ENCODE results near the gene TEAD2. TPM values are rescaled to one million over a fixed set of nuclear protein-coding genes. Genes with fewer than 3 reads are reported as not detected.

The TEAD2 gene
- total and polyA plus RNA-seq, 9 of the 15 experiments (the other 6 are each of a cell fraction or from before 2014, with no cell fraction given): 1.6 to 27.0 (median 13.9) TPM

DNA sequence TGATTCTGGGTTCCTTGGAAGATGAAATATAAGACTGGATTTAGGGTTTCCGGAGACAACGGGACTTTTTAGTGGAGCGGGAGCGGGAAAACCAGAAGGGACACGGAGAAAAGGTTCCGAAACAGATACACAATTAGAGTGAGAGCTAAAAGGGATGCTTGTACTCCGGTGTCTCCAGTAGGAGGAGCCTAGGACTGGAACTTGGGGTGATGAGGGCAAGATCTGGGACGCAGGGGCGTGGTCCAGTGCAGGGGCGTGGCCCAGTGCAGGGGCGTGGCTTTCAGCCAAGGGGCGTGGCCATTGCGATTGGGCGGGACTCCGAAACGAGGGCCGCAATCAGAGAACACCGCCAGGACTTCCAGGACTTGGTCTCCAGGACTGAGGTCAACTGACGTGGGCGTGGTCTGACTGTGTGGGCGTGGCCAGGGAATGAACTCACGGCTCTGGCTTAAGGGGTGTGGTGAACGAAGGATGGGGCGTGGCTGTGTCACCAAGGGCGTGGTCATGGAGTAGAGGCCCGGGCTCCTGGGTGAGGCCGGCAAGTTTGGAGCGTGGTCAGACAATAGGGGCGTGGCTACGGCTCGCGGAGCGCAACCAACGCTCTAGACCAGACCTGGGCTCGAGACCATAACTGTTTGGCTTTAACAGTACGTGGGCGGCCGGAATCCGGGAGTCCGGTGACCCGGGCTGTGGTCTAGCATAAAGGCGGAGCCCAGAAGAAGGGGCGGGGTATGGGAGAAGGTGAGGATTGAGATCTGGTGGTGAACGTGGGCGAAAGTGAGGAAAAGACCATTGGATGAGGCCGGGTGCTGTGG is 1.3 kb upstream of the TEAD2 start, which contains the start of gene DKKL1 (continued):
- TF ChIP-seq, protein P1, sequence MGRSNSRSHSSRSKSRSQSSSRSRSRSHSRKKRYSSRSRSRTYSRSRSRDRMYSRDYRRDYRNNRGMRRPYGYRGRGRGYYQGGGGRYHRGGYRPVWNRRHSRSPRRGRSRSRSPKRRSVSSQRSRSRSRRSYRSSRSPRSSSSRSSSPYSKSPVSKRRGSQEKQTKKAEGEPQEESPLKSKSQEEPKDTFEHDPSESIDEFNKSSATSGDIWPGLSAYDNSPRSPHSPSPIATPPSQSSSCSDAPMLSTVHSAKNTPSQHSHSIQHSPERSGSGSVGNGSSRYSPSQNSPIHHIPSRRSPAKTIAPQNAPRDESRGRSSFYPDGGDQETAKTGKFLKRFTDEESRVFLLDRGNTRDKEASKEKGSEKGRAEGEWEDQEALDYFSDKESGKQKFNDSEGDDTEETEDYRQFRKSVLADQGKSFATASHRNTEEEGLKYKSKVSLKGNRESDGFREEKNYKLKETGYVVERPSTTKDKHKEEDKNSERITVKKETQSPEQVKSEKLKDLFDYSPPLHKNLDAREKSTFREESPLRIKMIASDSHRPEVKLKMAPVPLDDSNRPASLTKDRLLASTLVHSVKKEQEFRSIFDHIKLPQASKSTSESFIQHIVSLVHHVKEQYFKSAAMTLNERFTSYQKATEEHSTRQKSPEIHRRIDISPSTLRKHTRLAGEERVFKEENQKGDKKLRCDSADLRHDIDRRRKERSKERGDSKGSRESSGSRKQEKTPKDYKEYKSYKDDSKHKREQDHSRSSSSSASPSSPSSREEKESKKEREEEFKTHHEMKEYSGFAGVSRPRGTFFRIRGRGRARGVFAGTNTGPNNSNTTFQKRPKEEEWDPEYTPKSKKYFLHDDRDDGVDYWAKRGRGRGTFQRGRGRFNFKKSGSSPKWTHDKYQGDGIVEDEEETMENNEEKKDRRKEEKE (IDR thresholded peaks at IDR 0.05; ENCODE audit: borderline replicate concordance in 1 of 2, control insufficient read depth in 1 of 2, low read depth in 2 of 2, low read length in 1 of 2): peak in 1 of 2 experiments; percentile 84; a peak in 1 of 4 replicates
- TF ChIP-seq, protein P2, sequence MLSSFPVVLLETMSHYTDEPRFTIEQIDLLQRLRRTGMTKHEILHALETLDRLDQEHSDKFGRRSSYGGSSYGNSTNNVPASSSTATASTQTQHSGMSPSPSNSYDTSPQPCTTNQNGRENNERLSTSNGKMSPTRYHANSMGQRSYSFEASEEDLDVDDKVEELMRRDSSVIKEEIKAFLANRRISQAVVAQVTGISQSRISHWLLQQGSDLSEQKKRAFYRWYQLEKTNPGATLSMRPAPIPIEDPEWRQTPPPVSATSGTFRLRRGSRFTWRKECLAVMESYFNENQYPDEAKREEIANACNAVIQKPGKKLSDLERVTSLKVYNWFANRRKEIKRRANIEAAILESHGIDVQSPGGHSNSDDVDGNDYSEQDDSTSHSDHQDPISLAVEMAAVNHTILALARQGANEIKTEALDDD (IDR thresholded peaks at IDR 0.05): peak; percentile 64; the same call in 1 of the 2 replicates
- TF ChIP-seq, protein P3, sequence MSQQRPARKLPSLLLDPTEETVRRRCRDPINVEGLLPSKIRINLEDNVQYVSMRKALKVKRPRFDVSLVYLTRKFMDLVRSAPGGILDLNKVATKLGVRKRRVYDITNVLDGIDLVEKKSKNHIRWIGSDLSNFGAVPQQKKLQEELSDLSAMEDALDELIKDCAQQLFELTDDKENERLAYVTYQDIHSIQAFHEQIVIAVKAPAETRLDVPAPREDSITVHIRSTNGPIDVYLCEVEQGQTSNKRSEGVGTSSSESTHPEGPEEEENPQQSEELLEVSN (IDR thresholded peaks at IDR 0.05; ENCODE audit: borderline replicate concordance in 1 of 2, extremely low read depth in 1 of 2, insufficient read depth in 1 of 2, insufficient read length in 1 of 2, low read depth in 1 of 2, low read length in 1 of 2, poor library complexity in 1 of 2, severe bottlenecking in 1 of 2): peak in 1 of 2 experiments; percentile 39
- TF ChIP-seq ZNF41 (CRISPR knock-in tag; conservative IDR thresholded peaks at IDR 0.05) (no peak), ATF1 (CRISPR knock-in tag; IDR thresholded peaks at IDR 0.05) (no peak), ATF1 (tag; IDR thresholded peaks at IDR 0.05) (peak; percentile 82), EP300 (IDR thresholded peaks at IDR 0.05; ENCODE audit: low read length) (peak; percentile 42), ZNF311 (CRISPR knock-in tag; IDR thresholded peaks at IDR 0.05) (no peak), TAF1 (IDR thresholded peaks at IDR 0.05; ENCODE audit: control insufficient read depth, extremely low read depth, insufficient read depth, low read length, severe bottlenecking) (peak; percentile 34), KLF16 (IDR thresholded peaks at IDR 0.05) (0 out of 2 replicates have a peak, but pooled peaks have one; percentile 1), ZNF766 (CRISPR knock-in tag; conservative IDR thresholded peaks at IDR 0.05) (peak; percentile 80; the same call in 1 of the 2 replicates), XRCC4 (IDR thresholded peaks at IDR 0.05; ENCODE audit: extremely low read depth, insufficient read depth, insufficient read length) (no peak), MYNN (IDR thresholded peaks at IDR 0.05) (0 out of 2 replicates have a peak, but pooled peaks have one; percentile 43), MYNN (CRISPR knock-in tag; IDR thresholded peaks at IDR 0.05) (no peak), ZNF212 (CRISPR knock-in tag; IDR thresholded peaks at IDR 0.05) (no peak), HDAC2 (IDR thresholded peaks at IDR 0.05) (peak; percentile 10; the same call in 1 of the 2 replicates), HMG20A (CRISPR knock-in tag; conservative IDR thresholded peaks at IDR 0.05) (no peak)
- TF ChIP-seq, protein P4, sequence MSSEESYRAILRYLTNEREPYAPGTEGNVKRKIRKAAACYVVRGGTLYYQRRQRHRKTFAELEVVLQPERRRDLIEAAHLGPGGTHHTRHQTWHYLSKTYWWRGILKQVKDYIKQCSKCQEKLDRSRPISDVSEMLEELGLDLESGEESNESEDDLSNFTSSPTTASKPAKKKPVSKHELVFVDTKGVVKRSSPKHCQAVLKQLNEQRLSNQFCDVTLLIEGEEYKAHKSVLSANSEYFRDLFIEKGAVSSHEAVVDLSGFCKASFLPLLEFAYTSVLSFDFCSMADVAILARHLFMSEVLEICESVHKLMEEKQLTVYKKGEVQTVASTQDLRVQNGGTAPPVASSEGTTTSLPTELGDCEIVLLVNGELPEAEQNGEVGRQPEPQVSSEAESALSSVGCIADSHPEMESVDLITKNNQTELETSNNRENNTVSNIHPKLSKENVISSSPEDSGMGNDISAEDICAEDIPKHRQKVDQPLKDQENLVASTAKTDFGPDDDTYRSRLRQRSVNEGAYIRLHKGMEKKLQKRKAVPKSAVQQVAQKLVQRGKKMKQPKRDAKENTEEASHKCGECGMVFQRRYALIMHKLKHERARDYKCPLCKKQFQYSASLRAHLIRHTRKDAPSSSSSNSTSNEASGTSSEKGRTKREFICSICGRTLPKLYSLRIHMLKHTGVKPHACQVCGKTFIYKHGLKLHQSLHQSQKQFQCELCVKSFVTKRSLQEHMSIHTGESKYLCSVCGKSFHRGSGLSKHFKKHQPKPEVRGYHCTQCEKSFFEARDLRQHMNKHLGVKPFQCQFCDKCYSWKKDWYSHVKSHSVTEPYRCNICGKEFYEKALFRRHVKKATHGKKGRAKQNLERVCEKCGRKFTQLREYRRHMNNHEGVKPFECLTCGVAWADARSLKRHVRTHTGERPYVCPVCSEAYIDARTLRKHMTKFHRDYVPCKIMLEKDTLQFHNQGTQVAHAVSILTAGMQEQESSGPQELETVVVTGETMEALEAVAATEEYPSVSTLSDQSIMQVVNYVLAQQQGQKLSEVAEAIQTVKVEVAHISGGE (CRISPR knock-in tag; IDR thresholded peaks at IDR 0.05): no peak

All from K562 (cell line).